IMR-90 (cell line): ENCODE data around the gene NR1H2. TPM values are rescaled to one million over a fixed set of nuclear protein-coding genes. Genes with fewer than 3 reads are reported as not detected.

Experiments
- ATAC-seq: fragments of 200-7000 bp; cut with Tn5 transposase; 2 replicates; pipeline ENCODE4 v1.9.1; 2020; ENCODE audit warnings: low read depth, mild to moderate bottlenecking, moderate library complexity
- BruUV-seq: library from RNA; stranded (reverse); fragments of 400-500 nt; replicated peaks from 2 replicates; lab custom pipeline; 2021; lab: Mats Ljungman, UMichigan
- CTCF ChIA-PET: fragments of 300-600 bp; formaldehyde crosslinking; extraction: SDS; loops from one replicate; lab custom pipeline; 2021; ENCODE audit warnings: antibody characterized with exemption; lab: Yijun Ruan, JAX
- POLR2A ChIA-PET: fragments of 300-600 bp; sonication (Branson Sonifier 250); formaldehyde crosslinking; loops from one replicate; lab custom pipeline; 2022; ENCODE audit warnings: antibody characterized with exemption; ENCODE audit not compliant: unreplicated experiment; lab: Charles Lee
- DNase-seq: peaks from one replicate; pipeline ENCODE4 v3.0.0; 2013
- H2AFZ ChIP-seq: replicated peaks from 2 replicates; pipeline ENCODE3; 2013; ENCODE audit warnings: low read length, mild to moderate bottlenecking; ENCODE audit not compliant: poor library complexity
- H2AK5ac ChIP-seq: 2 replicates; pipeline ENCODE4 v1.6.1; 2013; ENCODE audit warnings: low read depth, low read length, inconsistent platforms
- H2AK9ac ChIP-seq: replicated peaks from 2 replicates; pipeline ENCODE3; 2013; ENCODE audit warnings: mild to moderate bottlenecking, low read depth, low read length, moderate library complexity; ENCODE audit not compliant: poor library complexity
- H2BK120ac ChIP-seq: 2 replicates; pipeline ENCODE4 v1.6.1; 2013; ENCODE audit warnings: low read depth, low read length, inconsistent platforms
- H2BK15ac ChIP-seq: 3 replicates; pipeline ENCODE4 v1.6.1; 2013; ENCODE audit warnings: low read depth, low read length, inconsistent platforms
- H2BK20ac ChIP-seq: 2 replicates; pipeline ENCODE4 v1.6.1; 2013; ENCODE audit warnings: low read depth, mild to moderate bottlenecking, inconsistent platforms, low read length, moderate library complexity
- H2BK5ac ChIP-seq: 2 replicates; pipeline ENCODE4 v1.6.1; 2013; ENCODE audit warnings: mild to moderate bottlenecking, low read depth, low read length, inconsistent platforms; ENCODE audit not compliant: poor library complexity, severe bottlenecking
- H3K14ac ChIP-seq: replicated peaks from 2 replicates; pipeline ENCODE4 v1.6.1; 2013; ENCODE audit warnings: low read depth, low read length, inconsistent platforms
- H3K18ac ChIP-seq: 2 replicates; pipeline ENCODE4 v1.6.1; 2013; ENCODE audit warnings: low read depth, low read length, control low read depth
- H3K23ac ChIP-seq: 2 replicates; pipeline ENCODE4 v1.6.1; 2013; ENCODE audit warnings: low read depth, low read length, inconsistent platforms
- H3K27ac ChIP-seq: 2 replicates; pipeline ENCODE4 v1.5.1; 2013; ENCODE audit warnings: mild to moderate bottlenecking, control low read depth, low read length; ENCODE audit not compliant: insufficient read depth
- H3K27me3 ChIP-seq: 2 replicates; pipeline ENCODE4 v1.6.1; 2013; ENCODE audit warnings: low read length; ENCODE audit not compliant: control insufficient read depth, insufficient read depth
- H3K36me3 ChIP-seq: 2 replicates; pipeline ENCODE4 v1.6.1; 2013; ENCODE audit warnings: low read length, mixed read lengths; ENCODE audit not compliant: control insufficient read depth, insufficient read depth
- H3K4ac ChIP-seq: 2 replicates; pipeline ENCODE4 v1.6.1; 2013; ENCODE audit warnings: low read depth, low read length, inconsistent platforms
- H3K4me1 ChIP-seq: 2 replicates; pipeline ENCODE4 v1.6.1; 2013; ENCODE audit warnings: low read length, mixed read lengths; ENCODE audit not compliant: control insufficient read depth, insufficient read depth
- H3K4me2 ChIP-seq: 2 replicates; pipeline ENCODE4 v1.6.1; 2013; ENCODE audit warnings: low read depth, mild to moderate bottlenecking, control low read depth, low read length, moderate library complexity
- H3K4me3 ChIP-seq: 2 replicates; pipeline ENCODE4 v1.5.1; 2013; ENCODE audit warnings: low read depth, mild to moderate bottlenecking, control low read depth, low read length, moderate library complexity; ENCODE audit not compliant: insufficient read depth
- H3K56ac ChIP-seq: 2 replicates; pipeline ENCODE4 v1.6.1; 2013; ENCODE audit warnings: low read length, inconsistent platforms; ENCODE audit not compliant: insufficient read depth; ENCODE audit errors: extremely low read depth
- H3K79me1 ChIP-seq, 2 experiments: 2 replicates each; pipeline ENCODE4 v1.6.1; 2013; ENCODE audit warnings: low read length in 2 of 2, inconsistent platforms in 1 of 2, low read depth in 1 of 2
- H3K9ac ChIP-seq: 2 replicates; pipeline ENCODE4 v1.6.1; 2013; ENCODE audit warnings: low read depth, low read length, control low read depth
- H3K9me1 ChIP-seq: 2 replicates; pipeline ENCODE4 v1.6.1; 2013; ENCODE audit warnings: low read length, inconsistent platforms; ENCODE audit not compliant: insufficient read depth
- H3K9me3 ChIP-seq: 2 replicates; pipeline ENCODE4 v1.6.1; 2013; ENCODE audit warnings: low read length; ENCODE audit not compliant: control insufficient read depth, insufficient read depth
- H4K20me1 ChIP-seq: 2 replicates; pipeline ENCODE4 v1.6.1; 2013; ENCODE audit warnings: low read length, inconsistent platforms; ENCODE audit not compliant: insufficient read depth
- H4K5ac ChIP-seq: 2 replicates; pipeline ENCODE4 v1.6.1; 2013; ENCODE audit warnings: mild to moderate bottlenecking, low read depth, low read length, control low read depth
- H4K8ac ChIP-seq, 2 experiments: 2 replicates each; pipeline ENCODE4 v1.6.1; 2013; ENCODE audit warnings: low read depth in 2 of 2, low read length in 2 of 2, control low read depth in 1 of 2, inconsistent platforms in 1 of 2
- H4K91ac ChIP-seq: 2 replicates; pipeline ENCODE4 v1.6.1; 2013; ENCODE audit warnings: low read depth, low read length, inconsistent platforms; ENCODE audit not compliant: insufficient read depth
- CEBPB ChIP-seq: IDR thresholded peaks from 2 replicates; pipeline ENCODE4 v1.6.1; 2012; ENCODE audit warnings: low read depth, low read length, improper control_type of control experiment
- RCOR1 ChIP-seq: IDR thresholded peaks from 2 replicates; pipeline ENCODE4 v1.6.1; 2012; ENCODE audit warnings: mild to moderate bottlenecking, low read length, improper control_type of control experiment; ENCODE audit not compliant: insufficient replicate concordance
- WGBS, 2 experiments: methylation state at CpG; one replicate each; pipeline versions ENCODE4 v1.1.5 to v1.1.7; 2013; ENCODE audit warnings: missing lambda C conversion rate in 2 of 2; ENCODE audit not compliant: insufficient read length in 1 of 2; ENCODE audit errors: extremely low coverage in 2 of 2; 5-methylcytosine and 5-hydroxymethylcytosine counted together
- dilution Hi-C: fragments of 300-500 bp; cut with HindIII; formaldehyde crosslinking; loops from one replicate; pipeline ENCODE4 v1.14.3; 2018; ENCODE audit warnings: low sequenced_read_pairs; ENCODE audit not compliant: unreplicated experiment
- in situ Hi-C: fragments of 300-500 bp; cut with MboI; formaldehyde crosslinking; loops from 3 replicates; pipeline ENCODE4 v1.14.3; 2019; ENCODE audit warnings: low sequenced_read_pairs, inconsistent platforms, mixed read lengths
- intact Hi-C: fragments of 100-400 bp; cut with micrococcal nuclease; formaldehyde crosslinking; loops from 2 replicates; pipeline ENCODE4 v1.10.0; 2022
- polyA plus RNA-seq, 3 experiments: library from polyadenylated mRNA; depleted of rRNA; stranded (reverse); fragments of >200 nt; gene quantifications; 2 replicates each; pipeline ENCODE4 v1.2.3, GENCODE V29; 2012; ENCODE audit warnings: low replicate concordance in 1 of 3
- total RNA-seq: library from RNA; depleted of rRNA; stranded (reverse); fragments of >200 nt; gene quantifications from 2 replicates; pipeline ENCODE4 v1.2.3, GENCODE V29; 2012

The NR1H2 gene
- total and polyA plus RNA-seq, 2 of the 4 experiments (the other 2 are of a cell fraction): 37.8 to 48.4 TPM

DNA sequence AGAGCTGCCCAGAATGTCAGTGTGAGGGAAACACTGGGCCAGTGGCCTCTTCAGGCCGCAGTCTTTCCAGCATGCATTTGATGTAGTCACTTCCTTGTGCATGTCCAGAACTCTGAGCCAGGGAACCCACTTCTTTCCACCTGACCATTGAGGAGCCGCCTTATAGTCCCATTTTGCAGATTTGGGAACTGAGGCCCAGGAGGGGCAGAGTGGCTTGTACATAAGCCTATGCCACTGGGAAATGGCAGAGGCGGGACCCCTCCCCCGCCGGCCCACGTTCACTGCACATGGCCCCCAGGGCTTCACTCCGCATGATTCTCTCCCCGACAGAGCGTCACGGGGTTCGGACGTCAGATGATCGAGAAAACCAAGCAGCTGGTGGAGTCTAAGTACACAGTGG, 36.8 kb downstream of the NR1H2 start:
- Histone ChIP-seq H3K4me2 (no peak overlapping the region), H3K9me3 (no peaks in the 10 kb centered on the region), H4K91ac (no peak overlapping the region), H3K4me1 (no peaks in the 10 kb centered on the region), H3K4me3 (no peak overlapping the region), H3K27me3 (no peaks in the 10 kb centered on the region; the same call in 1 of the 2 replicates), H3K14ac (no peak overlapping the region), H4K8ac (no peak overlapping the region), H3K36me3 (peaks cover 7% of the 10 kb centered on the region), H2BK20ac (no peak overlapping the region), H2AK9ac (peak overlapping the region; percentile 28), H3K79me1 (no peaks in the 10 kb centered on the region), H2BK15ac (no peak overlapping the region), H2AFZ (no peak overlapping the region), H3K9ac (no peak overlapping the region), H3K18ac (no peak overlapping the region), H3K56ac (no peak overlapping the region), H2BK120ac (no peak overlapping the region), H3K4ac (no peak overlapping the region), H2AK5ac (no peak overlapping the region), H2BK5ac (no peak overlapping the region), H4K5ac (no peak overlapping the region), H3K9me1 (no peaks in the 10 kb centered on the region), H3K23ac (no peak overlapping the region), H4K20me1 (no peaks in the 10 kb centered on the region), H3K27ac (no peak overlapping the region)
- ChIA-PET POLR2A (no interaction called here), CTCF (no interaction called here)
- intact Hi-C loops: no loop called here
- in situ Hi-C loops: no loop called here
- DNase-seq (no peak), ATAC-seq (no peak)
- no TSS peak for BruUV-seq
- TF ChIP-seq CEBPB (no peak), RCOR1 (no peak)
- dilution Hi-C loops: no loop called here
- WGBS, 2 experiments: 83% methylated on average over 2 of the region's 13 CpGs; no CpG with 5 or more reads in 1 of the 2 experiments
